Measurements from ENCODE around the gene THAP4.

The THAP4 gene

GRCh38 chr2:241542278-241542605 is 94.7 kb downstream of the THAP4 start:
- no peak for FAIRE-seq

GRCh38 chr2:241541564-241542277 is 95.2 kb downstream of the THAP4 start:
- no peak for FAIRE-seq

- FAIRE-seq, result no peak
These were observed 96.0 kb downstream of the THAP4 start for GRCh38 chr2:241540771-241541561.

GRCh38 chr2:241540401-241540770 is 96.6 kb downstream of the THAP4 start:
- FAIRE-seq, result no peak

- no peak for FAIRE-seq
These were observed 97.2 kb downstream of the THAP4 start for GRCh38 chr2:241539616-241540374.

GRCh38 chr2:241538838-241539615 is 97.9 kb downstream of the THAP4 start:
- no peak for FAIRE-seq

- no peak for FAIRE-seq
These were observed 100.9 kb downstream of the THAP4 start for GRCh38 chr2:241535871-241536655.

GRCh38 chr2:241534701-241535375 is 102.1 kb downstream of the THAP4 start:
- no peak for FAIRE-seq
